HG03060 (cell line): ENCODE results near the gene INPP4A.

Experiments
- ATAC-seq: cut with Tn5 transposase; IDR thresholded peaks from one replicate; pipeline ENCODE4 v1.9.1; 2021; ENCODE audit warnings: low read depth, moderate number of reproducible peaks; ENCODE audit not compliant: unreplicated experiment

INPP4A gene

GRCh38 chr2:98472961-98473746 lies 28.5 kb downstream of the INPP4A start:
- no peak for ATAC-seq

GRCh38 chr2:98473995-98474780 lies 29.5 kb downstream of the INPP4A start:
- ATAC-seq, result no peak

- no peak for ATAC-seq
These were observed 30.4 kb downstream of the INPP4A start for GRCh38 chr2:98474979-98475632.

- no peak for ATAC-seq
These were observed 31.7 kb downstream of the INPP4A start for GRCh38 chr2:98476192-98476868.

GRCh38 chr2:98477036-98477435 lies 32.4 kb downstream of the INPP4A start:
- ATAC-seq, result no peak

- ATAC-seq, result no peak
These were observed 32.8 kb downstream of the INPP4A start for GRCh38 chr2:98477506-98477905.

GRCh38 chr2:98478088-98478551 lies 33.5 kb downstream of the INPP4A start:
- ATAC-seq, result no peak

GRCh38 chr2:98478907-98479306 lies 34.2 kb downstream of the INPP4A start:
- ATAC-seq, result no peak

- ATAC-seq, result no peak
These were observed 34.7 kb downstream of the INPP4A start for GRCh38 chr2:98479371-98479770.

GRCh38 chr2:98479959-98480524 lies 35.4 kb downstream of the INPP4A start:
- no peak for ATAC-seq

GRCh38 chr2:98480598-98480997 lies 35.9 kb downstream of the INPP4A start:
- ATAC-seq, result no peak

- no peak for ATAC-seq
These were observed 37.7 kb downstream of the INPP4A start for GRCh38 chr2:98482362-98482761.

GRCh38 chr2:98483257-98483861 lies 38.7 kb downstream of the INPP4A start:
- ATAC-seq, result peak; percentile 45

- no peak for ATAC-seq
These were observed 39.5 kb downstream of the INPP4A start for GRCh38 chr2:98484121-98484557.

- no peak for ATAC-seq
These were observed 40.2 kb downstream of the INPP4A start for GRCh38 chr2:98484652-98485452.

- no peak for ATAC-seq
These were observed 40.7 kb downstream of the INPP4A start for GRCh38 chr2:98485453-98485755.

- no peak for ATAC-seq
These were observed 41.8 kb downstream of the INPP4A start for GRCh38 chr2:98486374-98486981.

GRCh38 chr2:98487101-98487805 lies 42.6 kb downstream of the INPP4A start:
- ATAC-seq, result no peak
